Breast epithelium (tissue), 4 donors: ENCODE data around the gene C19orf73. TPM values are rescaled to one million over a fixed set of nuclear protein-coding genes. Genes with fewer than 3 reads are reported as not detected.

Experiments
- DNase-seq, 2 donors: peaks; one replicate each; pipeline ENCODE4 v3.0.0-alpha.2; 2019; ENCODE audit warnings: low spot score in 2 of 2
- H3K27ac ChIP-seq, 2 donors: fragments of 200-600 bp; sonication (generic) in 1 of 2; one replicate each; pipeline ENCODE4 v1.5.1; 2016 to 2019; ENCODE audit warnings: mild to moderate bottlenecking in 1 of 2
- H3K27me3 ChIP-seq, 2 donors: fragments of 200-600 bp; sonication (generic) in 1 of 2; one replicate each; pipeline versions ENCODE4 v1.5.1 to v1.6.0; 2017 to 2019; ENCODE audit warnings: control low read depth in 1 of 2, mild to moderate bottlenecking in 1 of 2
- H3K36me3 ChIP-seq: fragments of 200-600 bp; one replicate; pipeline ENCODE4 v1.5.1; 2019
- H3K4me1 ChIP-seq, 2 donors: fragments of 200-600 bp; sonication (generic); one replicate each; pipeline ENCODE4 v1.5.1; 2016 to 2019; ENCODE audit warnings: control low read depth in 1 of 2
- H3K4me3 ChIP-seq, 3 donors: fragments of 200-600 bp; sonication (generic); 1 replicate in 2 of 3; 2 replicates in 1 of 3; pipeline ENCODE4 v1.5.1; 2016 to 2019; ENCODE audit warnings: mild to moderate bottlenecking in 3 of 3, moderate library complexity in 2 of 3
- H3K9me3 ChIP-seq, 2 donors: fragments of 200-600 bp; sonication (generic) in 1 of 2; one replicate each; pipeline ENCODE4 v1.5.1; 2016 to 2019; ENCODE audit warnings: control low read depth in 1 of 2
- POLR2A ChIP-seq: fragments of 450-650 bp; IDR thresholded peaks from one replicate; pipeline ENCODE4 v1.6.1; 2016; ENCODE audit warnings: antibody characterized with exemption, mild to moderate bottlenecking, moderate library complexity
- POLR2AphosphoS5 ChIP-seq, 3 donors: sonication (generic); formaldehyde crosslinking; IDR thresholded peaks; one replicate each; pipeline ENCODE4 v1.6.1; 2017; ENCODE audit warnings: antibody characterized with exemption in 3 of 3
- intact Hi-C: fragments of 100-400 bp; cut with DNase I; formaldehyde crosslinking; loops from one replicate; pipeline ENCODE4 v1.15.1; 2023; ENCODE audit warnings: low total_unique reads
- total RNA-seq, 3 donors: library from RNA; depleted of rRNA; stranded (reverse); fragments of >200 nt; gene quantifications; one replicate each; pipeline ENCODE4 v1.1.0, GENCODE V29; 2016
- TF ChIP-seq, protein P1 (sequence below), 3 donors: fragments of 450-650 bp; IDR thresholded peaks; one replicate each; pipeline ENCODE4 v1.5.1; 2016 to 2017; ENCODE audit warnings: antibody characterized with exemption in 3 of 3, mild to moderate bottlenecking in 3 of 3, moderate library complexity in 3 of 3

C19orf73 gene
- total RNA-seq, 3 donors from 2014 or later, result 3.8 to 5.7 (median 4.6) TPM

DNA sequence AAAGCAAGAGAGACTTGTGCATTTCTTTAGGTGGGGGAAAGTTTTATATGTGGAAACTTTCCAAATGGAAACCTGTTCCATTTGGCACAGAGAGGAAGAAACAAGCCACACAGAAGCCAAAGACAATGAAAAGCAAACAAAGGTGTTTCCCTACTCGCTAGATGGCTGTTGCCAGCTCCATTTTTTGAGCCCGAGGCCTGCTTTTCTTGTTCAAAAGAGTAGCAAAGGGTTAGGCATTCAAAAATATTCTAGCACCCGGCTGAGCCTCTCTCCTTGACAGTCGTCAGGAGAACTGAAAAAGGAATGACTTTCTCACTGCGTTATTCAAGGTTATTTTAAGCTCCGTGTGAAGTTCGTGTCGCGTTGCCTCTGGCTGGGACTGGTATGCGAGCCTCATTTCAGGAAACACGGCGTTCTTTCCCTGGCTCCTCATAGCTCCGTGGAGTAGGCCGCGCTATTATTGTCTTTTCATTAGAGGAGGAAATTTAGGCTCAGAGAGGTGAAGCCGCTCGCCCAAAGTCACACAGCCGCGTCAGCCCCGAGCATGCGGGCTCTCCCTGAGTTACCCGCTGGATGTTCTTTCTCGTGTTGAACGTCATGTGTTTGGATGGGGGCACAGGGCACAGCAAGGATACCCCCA is 46.3 kb upstream of the C19orf73 start:
- TF ChIP-seq, protein P1, sequence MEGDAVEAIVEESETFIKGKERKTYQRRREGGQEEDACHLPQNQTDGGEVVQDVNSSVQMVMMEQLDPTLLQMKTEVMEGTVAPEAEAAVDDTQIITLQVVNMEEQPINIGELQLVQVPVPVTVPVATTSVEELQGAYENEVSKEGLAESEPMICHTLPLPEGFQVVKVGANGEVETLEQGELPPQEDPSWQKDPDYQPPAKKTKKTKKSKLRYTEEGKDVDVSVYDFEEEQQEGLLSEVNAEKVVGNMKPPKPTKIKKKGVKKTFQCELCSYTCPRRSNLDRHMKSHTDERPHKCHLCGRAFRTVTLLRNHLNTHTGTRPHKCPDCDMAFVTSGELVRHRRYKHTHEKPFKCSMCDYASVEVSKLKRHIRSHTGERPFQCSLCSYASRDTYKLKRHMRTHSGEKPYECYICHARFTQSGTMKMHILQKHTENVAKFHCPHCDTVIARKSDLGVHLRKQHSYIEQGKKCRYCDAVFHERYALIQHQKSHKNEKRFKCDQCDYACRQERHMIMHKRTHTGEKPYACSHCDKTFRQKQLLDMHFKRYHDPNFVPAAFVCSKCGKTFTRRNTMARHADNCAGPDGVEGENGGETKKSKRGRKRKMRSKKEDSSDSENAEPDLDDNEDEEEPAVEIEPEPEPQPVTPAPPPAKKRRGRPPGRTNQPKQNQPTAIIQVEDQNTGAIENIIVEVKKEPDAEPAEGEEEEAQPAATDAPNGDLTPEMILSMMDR (IDR thresholded peaks at IDR 0.05), result no peak
- TF ChIP-seq POLR2AphosphoS5 (IDR thresholded peaks at IDR 0.05) (peak in 1 of 3 donors; percentile 18), POLR2A (no peak)
- peak; percentile 41 to 66 for DNase-seq
- H3K4me3 ChIP-seq, result peak overlapping the region in 1 of 3 donors; percentile 29
- peak overlapping the region; percentile 92 to 96 for H3K27ac ChIP-seq
- peaks cover 6 to 8% of the 10 kb centered on the region in 2 donors for H3K4me1 ChIP-seq
- intact Hi-C loops, result no loop called here
- no peaks in the 10 kb centered on the region for H3K27me3 ChIP-seq
- no peaks in the 10 kb centered on the region for H3K36me3 ChIP-seq
- no peaks in the 10 kb centered on the region for H3K9me3 ChIP-seq

DNA sequence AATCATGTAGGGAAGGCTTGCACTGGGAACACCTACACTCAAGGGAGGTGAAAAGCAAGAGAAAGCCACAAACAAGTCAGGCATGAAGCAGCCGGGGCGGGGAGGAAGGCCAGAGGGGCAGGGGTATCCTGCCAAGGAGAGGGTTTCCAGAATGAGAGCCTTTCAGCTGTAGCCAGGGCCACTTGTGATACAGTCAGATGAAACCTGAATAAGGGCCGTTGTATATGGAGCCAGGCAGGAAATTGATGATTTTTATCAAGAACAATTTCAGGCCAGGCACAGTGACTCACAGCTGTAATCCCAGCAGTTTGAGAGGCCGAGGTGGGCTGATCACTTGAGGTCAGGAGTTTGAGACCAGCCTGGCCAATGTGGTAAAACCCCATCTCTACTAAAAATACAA is 43.0 kb upstream of the C19orf73 start:
- Histone ChIP-seq H3K9me3 (no peaks in the 10 kb centered on the region), H3K36me3 (no peaks in the 10 kb centered on the region), H3K27me3 (no peaks in the 10 kb centered on the region), H3K27ac (peak overlapping the region; percentile 39 to 60), H3K4me1 (peaks cover 8 to 11% of the 10 kb centered on the region in 2 donors), H3K4me3 (no peak overlapping the region)
- intact Hi-C loops, result no loop called here
- TF ChIP-seq POLR2A (no peak), POLR2AphosphoS5 (IDR thresholded peaks at IDR 0.05) (no peak)
- TF ChIP-seq, protein P1 (IDR thresholded peaks at IDR 0.05), result no peak
- DNase-seq, result peak in 1 of 2 donors; percentile 43

DNA sequence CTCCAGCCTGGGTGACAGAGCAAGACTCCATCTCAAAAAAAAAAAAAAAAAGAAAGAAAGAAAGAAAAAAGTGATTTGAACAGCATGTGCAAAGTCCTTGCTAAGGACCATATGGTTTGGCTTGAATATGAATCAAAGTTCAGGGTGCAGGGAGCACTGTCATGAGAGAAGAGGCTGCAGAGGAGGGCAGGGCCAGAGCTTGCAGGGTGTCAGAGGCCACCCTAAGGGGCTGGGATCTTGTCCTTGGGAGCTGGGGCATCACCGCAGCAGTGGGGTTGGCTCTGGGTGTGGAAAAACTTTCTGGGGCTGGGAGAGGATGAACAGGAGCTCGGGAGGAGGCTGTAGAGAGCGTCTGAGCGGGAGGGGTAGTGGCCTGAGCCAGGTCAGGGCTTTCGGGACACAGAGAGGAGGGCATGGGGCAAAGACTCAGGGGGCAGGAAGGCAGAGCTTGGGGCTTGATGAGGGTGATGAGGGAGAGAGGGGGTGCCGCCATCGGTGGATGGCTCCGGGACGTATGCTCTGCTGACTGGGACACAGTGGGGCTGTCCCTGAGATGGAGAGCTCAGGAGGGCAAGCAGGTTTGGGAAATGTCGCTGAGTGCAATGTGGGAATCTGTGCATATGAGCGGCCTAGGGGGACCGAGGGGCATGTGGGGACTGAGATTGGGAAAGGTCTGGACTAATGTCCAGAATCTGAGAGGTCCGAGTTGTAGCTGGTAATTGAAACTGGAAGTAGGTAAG is 41.7 kb upstream of the C19orf73 start:
- DNase-seq, result no peak
- intact Hi-C loops, result no loop called here
- no peaks in the 10 kb centered on the region for H3K9me3 ChIP-seq
- peak overlapping the region in 1 of 2 donors; percentile 25 for H3K27ac ChIP-seq
- H3K36me3 ChIP-seq, result no peaks in the 10 kb centered on the region
- H3K27me3 ChIP-seq, result no peaks in the 10 kb centered on the region
- TF ChIP-seq POLR2AphosphoS5 (IDR thresholded peaks at IDR 0.05) (no peak), POLR2A (no peak)
- TF ChIP-seq, protein P1 (IDR thresholded peaks at IDR 0.05), result no peak
- H3K4me1 ChIP-seq, result peaks cover 2 to 9% of the 10 kb centered on the region in 2 donors
- H3K4me3 ChIP-seq, result no peak overlapping the region

DNA sequence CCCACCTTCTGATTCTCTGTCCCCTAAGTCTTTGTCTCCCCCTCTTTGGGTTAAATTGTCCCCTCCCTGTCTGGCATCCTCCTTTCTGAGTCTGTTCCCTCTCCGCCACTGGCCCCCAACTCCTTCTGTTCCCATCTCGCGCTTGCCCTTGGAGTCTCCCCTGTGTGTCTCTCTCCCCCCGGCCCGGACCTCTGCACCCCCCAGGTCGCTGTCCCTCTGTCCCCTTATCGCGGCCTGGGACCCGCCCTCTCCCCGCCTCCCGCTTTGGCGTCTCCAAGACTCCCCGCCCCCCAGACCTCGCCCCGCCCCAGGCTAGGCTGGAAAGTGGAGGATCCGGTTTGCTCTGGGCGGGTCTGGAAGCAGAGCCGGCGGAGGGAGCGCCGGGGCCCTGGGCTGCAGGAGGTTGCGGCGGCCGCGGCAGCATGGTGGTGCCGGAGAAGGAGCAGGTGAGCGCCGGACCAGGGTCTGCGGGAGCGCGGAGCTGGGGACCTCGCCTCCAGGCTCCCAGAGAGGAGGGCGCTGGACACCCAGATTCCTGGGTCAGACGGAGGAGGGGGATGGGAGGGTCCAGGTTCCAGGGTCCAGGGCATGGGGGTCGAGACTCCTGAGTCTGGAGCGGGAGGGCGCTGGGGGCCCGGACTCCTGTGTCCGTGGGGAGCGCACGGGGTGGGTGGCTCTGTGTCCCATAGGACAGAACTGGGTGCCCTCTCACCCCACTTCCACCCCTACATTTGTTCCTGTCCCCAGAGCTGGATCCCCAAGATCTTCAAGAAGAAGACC is 38.7 kb upstream of the C19orf73 start, which contains the start of gene TRPM4:
TRPM4 (plus strand) TSS at position 348 of the 780 bp plus-strand sequence; CDS start at position 423, 75 bp downstream.
- no peaks in the 10 kb centered on the region for H3K9me3 ChIP-seq
- no peaks in the 10 kb centered on the region for H3K36me3 ChIP-seq
- peak within 1 kb of the TSS; percentile 80 to 90 (median 83) for H3K4me3 ChIP-seq
- H3K27me3 ChIP-seq, result no peaks in the 10 kb centered on the region
- TF ChIP-seq, protein P1 (IDR thresholded peaks at IDR 0.05), result no peak
- peak; percentile 52 for TF ChIP-seq POLR2A
- peak in 2 of 3 donors; percentile 59 to 80 for TF ChIP-seq POLR2AphosphoS5 (IDR thresholded peaks at IDR 0.05)
- intact Hi-C loops, result no loop called here
- peak; percentile 86 to 93 for DNase-seq
- H3K4me1 ChIP-seq, result peaks cover 0 to 5% of the 10 kb centered on the region in 2 donors
- peak within 1 kb of the TSS; percentile 86 for H3K27ac ChIP-seq
